PC-3 (cell line): ENCODE measurements around the gene ROCK1.

Experiments
- CTCF ChIP-seq: fragments of 300-600 bp; sonication (generic); conservative IDR thresholded peaks from 2 replicates; pipeline ENCODE4 v1.5.1; 2017; ENCODE audit warnings: antibody characterized with exemption, low read depth, mild to moderate bottlenecking, low read length
- EZH2 ChIP-seq: fragments of 300-600 bp; sonication (generic); IDR thresholded peaks from one replicate; pipeline ENCODE4 v1.6.1; 2017; ENCODE audit warnings: antibody characterized with exemption, mild to moderate bottlenecking, low read length; ENCODE audit not compliant: unreplicated experiment
- EZH2phosphoT487 ChIP-seq: fragments of 300-600 bp; sonication (generic); IDR thresholded peaks from 2 replicates; pipeline ENCODE4 v1.6.1; 2018; ENCODE audit warnings: mild to moderate bottlenecking, antibody characterized with exemption, low read length, borderline replicate concordance

GRCh38 chr18:21132398-21132918 lies 20.8 kb upstream of the ROCK1 start:
- no peak for TF ChIP-seq CTCF
- no peak for TF ChIP-seq EZH2phosphoT487
- TF ChIP-seq EZH2 = no peak
